H9 (cell line): ENCODE measurements around the gene ACOT8. TPM values are rescaled to one million over a fixed set of nuclear protein-coding genes. Genes with fewer than 3 reads are reported as not detected.
A peak's percentile ranks its signal among the peaks of the same experiment; 100 is the strongest.
"Not testable (repeated sequence)": the region's sequence is repeated elsewhere in the genome, so short reads cannot be mapped to it uniquely, and the experiment has no call there.

Experiments used
- DNase-seq: peaks from one replicate; pipeline ENCODE4 v3.0.0-alpha.2; 2017
- H2AFZ ChIP-seq: one replicate; pipeline ENCODE4 v1.6.1; 2013; ENCODE audit warnings: mild to moderate bottlenecking, low read length, control low read depth, moderate library complexity
- H2AK5ac ChIP-seq: 2 replicates; pipeline ENCODE4 v1.6.1; 2013; ENCODE audit warnings: low read length, control low read depth, mixed read lengths; ENCODE audit not compliant: insufficient read length
- H2BK120ac ChIP-seq: one replicate; pipeline ENCODE4 v1.6.1; 2013; ENCODE audit warnings: low read depth, mild to moderate bottlenecking, low read length, control low read depth, inconsistent platforms; ENCODE audit not compliant: poor library complexity, severe bottlenecking
- H2BK12ac ChIP-seq: 2 replicates; pipeline ENCODE4 v1.6.1; 2013; ENCODE audit warnings: low read length, control low read depth, mixed read lengths, low read depth; ENCODE audit not compliant: insufficient read length
- H2BK15ac ChIP-seq: 2 replicates; pipeline ENCODE4 v1.6.1; 2013; ENCODE audit warnings: low read depth, low read length, control low read depth
- H2BK20ac ChIP-seq: one replicate; pipeline ENCODE4 v1.6.1; 2013; ENCODE audit warnings: low read depth, mild to moderate bottlenecking, low read length, control low read depth, inconsistent platforms; ENCODE audit not compliant: poor library complexity, severe bottlenecking
- H2BK5ac ChIP-seq: 2 replicates; pipeline ENCODE4 v1.6.1; 2013; ENCODE audit warnings: low read length, control low read depth, mixed read lengths; ENCODE audit not compliant: insufficient read length
- H3K14ac ChIP-seq: 2 replicates; pipeline ENCODE4 v1.6.1; 2013; ENCODE audit warnings: low read length, control low read depth; ENCODE audit not compliant: insufficient read depth
- H3K18ac ChIP-seq: 2 replicates; pipeline ENCODE4 v1.6.1; 2013; ENCODE audit warnings: low read depth, mild to moderate bottlenecking, mixed read lengths, low read length, control low read depth; ENCODE audit not compliant: insufficient read length
- H3K23ac ChIP-seq: 2 replicates; pipeline ENCODE4 v1.6.1; 2013; ENCODE audit warnings: low read length, control low read depth, mixed read lengths, low read depth; ENCODE audit not compliant: insufficient read length
- H3K23me2 ChIP-seq: 2 replicates; pipeline ENCODE4 v1.6.1; 2013; ENCODE audit warnings: low read depth, mild to moderate bottlenecking, mixed read lengths, low read length, control low read depth; ENCODE audit not compliant: insufficient read length, poor library complexity, severe bottlenecking
- H3K27ac ChIP-seq: 2 replicates; pipeline ENCODE4 v1.5.1; 2013; ENCODE audit warnings: low read length, control low read depth, mixed read lengths, low read depth; ENCODE audit not compliant: insufficient read length
- H3K27me3 ChIP-seq: 2 replicates; pipeline ENCODE4 v1.6.1; 2013; ENCODE audit warnings: low read length, control low read depth, inconsistent platforms; ENCODE audit not compliant: insufficient read depth
- H3K4ac ChIP-seq: 2 replicates; pipeline ENCODE4 v1.6.1; 2013; ENCODE audit warnings: low read depth, mild to moderate bottlenecking, control low read depth, inconsistent platforms, low read length, moderate library complexity
- H3K4me1 ChIP-seq: 2 replicates; pipeline ENCODE4 v1.6.1; 2013; ENCODE audit warnings: low read length, control low read depth, inconsistent platforms; ENCODE audit not compliant: insufficient read depth
- H3K4me2 ChIP-seq: 2 replicates; pipeline ENCODE4 v1.6.1; 2013; ENCODE audit warnings: low read length, control low read depth, mixed read lengths; ENCODE audit not compliant: insufficient read length, insufficient read depth
- H3K56ac ChIP-seq: 2 replicates; pipeline ENCODE4 v1.6.1; 2013; ENCODE audit warnings: low read depth, mild to moderate bottlenecking, mixed read lengths, low read length, control low read depth; ENCODE audit not compliant: insufficient read length
- H3K79me1 ChIP-seq: 2 replicates; pipeline ENCODE4 v1.6.1; 2013; ENCODE audit warnings: low read depth, mild to moderate bottlenecking, moderate library complexity, low read length, control low read depth, inconsistent platforms; ENCODE audit not compliant: insufficient read depth, poor library complexity, severe bottlenecking
- H3K79me2 ChIP-seq: 2 replicates; pipeline ENCODE4 v1.6.1; 2013; ENCODE audit warnings: low read length, control low read depth, inconsistent platforms; ENCODE audit not compliant: insufficient read depth
- H3K9ac ChIP-seq: 2 replicates; pipeline ENCODE4 v1.6.1; 2013; ENCODE audit warnings: low read length, control low read depth, mixed read lengths; ENCODE audit not compliant: insufficient read length; ENCODE audit errors: extremely low read depth
- H3K9me3 ChIP-seq: one replicate; pipeline ENCODE4 v1.6.1; 2013; ENCODE audit warnings: low read depth, low read length, inconsistent platforms; ENCODE audit not compliant: control insufficient read depth
- H3T11ph ChIP-seq: one replicate; pipeline ENCODE4 v1.6.1; 2013; ENCODE audit warnings: mild to moderate bottlenecking, low read length, control low read depth, inconsistent platforms
- H4K20me1 ChIP-seq: one replicate; pipeline ENCODE4 v1.6.1; 2013; ENCODE audit not compliant: control insufficient read depth, insufficient read length, insufficient read depth
- H4K5ac ChIP-seq: 2 replicates; pipeline ENCODE4 v1.6.1; 2013; ENCODE audit warnings: low read depth, mild to moderate bottlenecking, mixed read lengths, low read length, control low read depth; ENCODE audit not compliant: insufficient read length
- H4K8ac ChIP-seq: replicated peaks from 2 replicates; pipeline ENCODE4 v1.6.1; 2013; ENCODE audit warnings: low read length, control low read depth, mixed read lengths, low read depth; ENCODE audit not compliant: insufficient read length
- H4K91ac ChIP-seq: 2 replicates; pipeline ENCODE4 v1.6.1; 2013; ENCODE audit warnings: low read depth, mild to moderate bottlenecking, moderate library complexity, mixed read lengths, low read length, control low read depth; ENCODE audit not compliant: insufficient read length
- H3K27ac Mint-ChIP-seq, 3 experiments: 2 replicates in 2 of 3; 3 replicates in 1 of 3; pipeline ENCODE4 v1.8.0; 2020 to 2021; ENCODE audit warnings: mixed read lengths in 3 of 3, mild to moderate bottlenecking in 1 of 3, moderate library complexity in 1 of 3
- H3K27me3 Mint-ChIP-seq: 2 replicates; pipeline ENCODE4 v1.8.0; 2021; ENCODE audit warnings: low read depth, mild to moderate bottlenecking, moderate library complexity, mixed read lengths
- H3K36me3 Mint-ChIP-seq, 3 experiments: 2 replicates in 2 of 3; 3 replicates in 1 of 3; pipeline ENCODE4 v1.8.0; 2020 to 2021; ENCODE audit warnings: low read depth in 3 of 3, mixed read lengths in 3 of 3; ENCODE audit not compliant: insufficient read depth in 1 of 3
- H3K4me1 Mint-ChIP-seq, 2 experiments: 2 replicates each; pipeline ENCODE4 v1.8.0; 2020; ENCODE audit warnings: mixed read lengths in 2 of 2
- H3K4me3 Mint-ChIP-seq, 2 experiments: 2 replicates in 1 of 2; 3 replicates in 1 of 2; pipeline ENCODE4 v1.8.0; 2020 to 2021; ENCODE audit warnings: mild to moderate bottlenecking in 2 of 2, mixed read lengths in 2 of 2, moderate library complexity in 1 of 2
- H3K9me3 Mint-ChIP-seq, 2 experiments: 2 replicates in 1 of 2; 3 replicates in 1 of 2; pipeline ENCODE4 v1.8.0; 2020; ENCODE audit warnings: mild to moderate bottlenecking in 2 of 2, mixed read lengths in 2 of 2, moderate library complexity in 1 of 2
- CTCF ChIP-seq: fragments of 200-600 bp; sonication (generic); conservative IDR thresholded peaks from 3 replicates; pipeline ENCODE4 v1.8.0; 2021; ENCODE audit warnings: antibody characterized with exemption, mild to moderate bottlenecking
- WGBS: extraction: QIAGEN DNeasy Blood & Tissue Kit; methylation state at CpG from one replicate; pipeline ENCODE4 v1.1.7; 2013; ENCODE audit warnings: missing lambda C conversion rate, low lambda C conversion rate, mixed read lengths; ENCODE audit not compliant: insufficient read length; ENCODE audit errors: extremely low coverage; 5-methylcytosine and 5-hydroxymethylcytosine counted together
- total RNA-seq: library from RNA; stranded (reverse); gene quantifications from 2 replicates; pipeline ENCODE4 v1.2.1, GENCODE V29; 2021

Gene ACOT8
- total RNA-seq, 1 experiment from 2014 or later, result 26.7 TPM

GRCh38 chr20:45798935-45799642 lies 58.1 kb downstream of the ACOT8 start:
- H3K9ac ChIP-seq, result no peak overlapping the region
- no peak overlapping the region for H2BK20ac ChIP-seq
- WGBS, result 100% methylated on average over 1 of the region's 4 CpGs
- no peak overlapping the region for H3T11ph ChIP-seq
- Mint-ChIP-seq H3K9me3 (no peaks in the 10 kb centered on the region), H3K4me1 (peaks cover 4% of the 10 kb centered on the region in 2 experiments), H3K4me3 (no peak overlapping the region), H3K27ac (peak overlapping the region in 2 of 3 experiments; percentile 31 to 69; a peak in 1 of 7 replicates), H3K27me3 (no peaks in the 10 kb centered on the region), H3K36me3 (peaks cover 23 to 62% (median 54%) of the 10 kb centered on the region in 3 experiments; a peak in 6 of 7 replicates)
- H3K56ac ChIP-seq, result no peak overlapping the region
- H3K23ac ChIP-seq, result no peak overlapping the region
- H4K20me1 ChIP-seq, result no peaks in the 10 kb centered on the region
- peak; percentile 86 for TF ChIP-seq CTCF
- no peak overlapping the region for H2BK5ac ChIP-seq
- H2BK15ac ChIP-seq, result no peak overlapping the region
- no peak overlapping the region for H2AFZ ChIP-seq
- H3K27me3 ChIP-seq, result no peaks in the 10 kb centered on the region
- H3K4me2 ChIP-seq, result no peak overlapping the region
- H3K23me2 ChIP-seq, result no peaks in the 10 kb centered on the region
- no peak overlapping the region for H3K27ac ChIP-seq
- H3K79me2 ChIP-seq, result no peaks in the 10 kb centered on the region
- H3K4ac ChIP-seq, result no peak overlapping the region
- no peak overlapping the region for H2AK5ac ChIP-seq
- H3K79me1 ChIP-seq, result no peaks in the 10 kb centered on the region
- H2BK12ac ChIP-seq, result no peak overlapping the region
- no peaks in the 10 kb centered on the region for H3K4me1 ChIP-seq
- DNase-seq, result peak; percentile 79
- H3K9me3 ChIP-seq, result no peaks in the 10 kb centered on the region
- H4K91ac ChIP-seq, result no peak overlapping the region
- no peak overlapping the region for H4K8ac ChIP-seq
- no peak overlapping the region for H4K5ac ChIP-seq
- no peak overlapping the region for H3K14ac ChIP-seq
- H3K18ac ChIP-seq, result no peak overlapping the region
- H2BK120ac ChIP-seq, result no peak overlapping the region

- H2BK12ac ChIP-seq, H3K4me3 Mint-ChIP-seq, H4K20me1 ChIP-seq, H3K27me3 Mint-ChIP-seq, H3K27ac ChIP-seq, H3K79me2 ChIP-seq, H3K56ac ChIP-seq, H4K91ac ChIP-seq, H2BK5ac ChIP-seq, H2AK5ac ChIP-seq, DNase-seq, H3K18ac ChIP-seq, H4K5ac ChIP-seq, H2BK120ac ChIP-seq, H3K9me3 ChIP-seq, H2BK20ac ChIP-seq, H3K23ac ChIP-seq, H3K4me1 Mint-ChIP-seq, H3K9ac ChIP-seq, H3K9me3 Mint-ChIP-seq, H3T11ph ChIP-seq, H3K4ac ChIP-seq, H4K8ac ChIP-seq, H3K4me1 ChIP-seq, H3K79me1 ChIP-seq, H3K23me2 ChIP-seq, H3K4me2 ChIP-seq, H2BK15ac ChIP-seq, H2AFZ ChIP-seq, H3K27ac Mint-ChIP-seq, H3K14ac ChIP-seq, H3K27me3 ChIP-seq: not testable (repeated sequence)
- whole genome bisulfite sequencing, result no CpG with 5 or more reads among the region's 3 CpGs
- H3K36me3 Mint-ChIP-seq, result peaks cover 25 to 56% (median 49%) of the 10 kb centered on the region in 3 experiments; a peak in 6 of 7 replicates
Measured at GRCh38 chr20:45797955-45798354, 59.2 kb downstream of the ACOT8 start.
